SK-N-SH (cell line): ENCODE measurements around the gene TGFBR3L.

Experiments used
- CTCF ChIP-seq: fragments of 200-600 bp; sonication (generic); IDR thresholded peaks from 2 replicates; pipeline ENCODE4 v1.6.1; 2017; ENCODE audit warnings: antibody characterized with exemption, mild to moderate bottlenecking, moderate library complexity
- TAF1 ChIP-seq: IDR thresholded peaks from 2 replicates; pipeline ENCODE4 v1.6.1; 2012; ENCODE audit warnings: low read depth, mild to moderate bottlenecking, low read length, moderate library complexity, borderline replicate concordance

DNA sequence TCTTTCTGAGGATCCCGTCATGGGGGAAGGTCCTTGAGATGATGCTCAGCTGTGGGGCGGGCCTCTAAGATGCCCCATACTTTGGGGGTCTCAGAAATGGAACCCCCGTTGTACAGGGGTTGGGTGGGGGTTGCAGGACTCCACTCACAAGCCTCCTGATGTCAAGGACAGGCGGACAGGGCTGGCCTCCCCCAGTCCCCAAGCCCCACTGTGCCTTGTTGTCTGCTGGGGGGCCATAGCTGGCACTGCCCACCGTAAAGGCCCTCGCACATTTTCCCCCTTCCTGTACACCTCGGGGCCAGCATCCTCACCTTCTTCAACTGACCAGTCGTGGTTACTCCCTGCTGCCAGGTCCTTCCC lies 8.2 kb downstream of the TGFBR3L start:
- TF ChIP-seq TAF1 (no peak), CTCF (no peak)
